Islet precursor cell (in vitro differentiated cells): Measurements from ENCODE around the gene DUSP8.
A peak's percentile ranks its signal among the peaks of the same experiment; 100 is the strongest.

Experiments
- DNase-seq: peaks from one replicate; pipeline ENCODE4 v3.0.0-alpha.2; 2018

The DUSP8 gene

GRCh38 chr11:1565173-1565903 is 6.7 kb downstream of the DUSP8 start:
- DNase-seq, result no peak

- DNase-seq, result peak; percentile 93
Observed at GRCh38 chr11:1564535-1565172, 7.4 kb downstream of the DUSP8 start.

GRCh38 chr11:1563697-1564534 is 8.2 kb downstream of the DUSP8 start:
- DNase-seq, result no peak

GRCh38 chr11:1563149-1563638 is 8.9 kb downstream of the DUSP8 start:
- DNase-seq, result no peak

- DNase-seq, result no peak
Observed at GRCh38 chr11:1562469-1563148, 9.5 kb downstream of the DUSP8 start.

- DNase-seq, result no peak
Observed at GRCh38 chr11:1561955-1562354, 10.1 kb downstream of the DUSP8 start.

- DNase-seq, result no peak
Observed at GRCh38 chr11:1561266-1561665, 10.8 kb downstream of the DUSP8 start.

- DNase-seq, result no peak
Observed at GRCh38 chr11:1560649-1561251, 11.3 kb downstream of the DUSP8 start.

GRCh38 chr11:1560002-1560648 is 11.9 kb downstream of the DUSP8 start:
- no peak for DNase-seq

- DNase-seq, result no peak
Observed at GRCh38 chr11:1559111-1559951, 12.7 kb downstream of the DUSP8 start.

GRCh38 chr11:1558775-1559110 is 13.3 kb downstream of the DUSP8 start:
- no peak for DNase-seq

- DNase-seq, result no peak
Observed at GRCh38 chr11:1557904-1558774, 13.9 kb downstream of the DUSP8 start.

- DNase-seq, result no peak
Observed at GRCh38 chr11:1557051-1557884, 14.8 kb downstream of the DUSP8 start.

- DNase-seq, result no peak
Observed at GRCh38 chr11:1556278-1556902, 15.7 kb downstream of the DUSP8 start.

GRCh38 chr11:1555713-1556153 is 16.3 kb downstream of the DUSP8 start:
- DNase-seq, result no peak

- DNase-seq, result no peak
Observed at GRCh38 chr11:1554981-1555712, 16.9 kb downstream of the DUSP8 start.

GRCh38 chr11:1553808-1554594 is 18.1 kb downstream of the DUSP8 start:
- peak; percentile 80 for DNase-seq
